Measurements from ENCODE around the gene MAGEF1. TPM values are rescaled to one million over a fixed set of nuclear protein-coding genes. Genes with fewer than 3 reads are reported as not detected.
A peak's percentile ranks its signal among the peaks of the same experiment; 100 is the strongest.

Gene MAGEF1
- total RNA-seq, 1 donor from 2014 or later: 56.3 TPM

DNA sequence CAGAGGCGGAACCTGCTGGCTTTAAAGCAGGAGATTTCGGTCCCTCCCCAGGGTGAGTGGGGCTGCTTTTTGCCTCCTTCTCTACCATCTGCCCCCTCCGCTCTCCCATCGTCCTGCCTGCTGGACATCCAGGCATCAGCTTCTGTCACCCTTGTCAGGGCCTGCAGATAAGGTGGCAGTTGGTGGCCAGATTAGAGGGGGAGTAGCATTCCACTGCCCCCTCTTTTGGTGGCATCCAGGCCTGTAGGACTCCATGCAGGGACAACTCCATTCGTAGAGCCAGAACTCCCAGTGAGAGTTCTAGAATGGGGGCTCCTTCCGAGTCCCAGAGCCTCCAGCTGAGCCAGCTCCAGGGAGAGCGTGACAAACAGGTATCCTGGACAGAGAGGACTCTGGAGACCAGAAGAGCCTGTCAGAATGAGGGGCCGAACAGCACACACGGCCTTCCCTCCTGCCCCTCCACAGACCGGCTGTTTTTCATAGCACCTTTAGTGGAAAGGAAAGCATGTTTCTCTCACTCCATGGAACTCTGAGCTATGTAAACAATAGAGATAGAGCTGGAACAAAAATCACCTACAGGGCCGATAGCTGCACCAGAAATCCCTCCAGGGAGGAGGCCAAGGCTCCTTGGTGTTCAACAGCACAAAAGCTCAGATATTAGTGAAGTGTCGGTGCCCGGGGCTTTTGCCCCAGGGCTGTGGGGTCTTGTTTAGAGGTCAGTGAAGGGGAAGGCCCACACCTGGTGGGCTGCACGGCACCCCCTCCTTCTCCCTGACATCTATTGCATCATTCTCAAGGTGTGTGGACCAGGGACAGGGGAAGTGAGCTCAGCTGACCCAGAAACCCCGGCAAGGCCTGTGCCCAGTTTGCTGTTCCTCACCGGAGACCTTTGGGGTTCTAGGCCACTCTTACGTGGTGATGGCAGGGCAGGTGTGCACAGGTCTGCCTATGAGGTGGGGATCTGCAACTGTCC lies 34.2 kb downstream of the MAGEF1 start:
- no peak for DNase-seq
- Mint-ChIP-seq H3K27ac (ENCODE audit: unreplicated experiment) (peak overlapping the region; percentile 79), H3K9me3 (ENCODE audit: unreplicated experiment) (peaks cover 4% of the 10 kb centered on the region), H3K4me3 (ENCODE audit: unreplicated experiment) (no peak overlapping the region), H3K4me1 (ENCODE audit: low read depth, unreplicated experiment) (peaks cover 21% of the 10 kb centered on the region), H3K27me3 (ENCODE audit: unreplicated experiment) (peaks cover 7% of the 10 kb centered on the region), H3K36me3 (ENCODE audit: unreplicated experiment) (no peaks in the 10 kb centered on the region)
- TF ChIP-seq, protein P1, sequence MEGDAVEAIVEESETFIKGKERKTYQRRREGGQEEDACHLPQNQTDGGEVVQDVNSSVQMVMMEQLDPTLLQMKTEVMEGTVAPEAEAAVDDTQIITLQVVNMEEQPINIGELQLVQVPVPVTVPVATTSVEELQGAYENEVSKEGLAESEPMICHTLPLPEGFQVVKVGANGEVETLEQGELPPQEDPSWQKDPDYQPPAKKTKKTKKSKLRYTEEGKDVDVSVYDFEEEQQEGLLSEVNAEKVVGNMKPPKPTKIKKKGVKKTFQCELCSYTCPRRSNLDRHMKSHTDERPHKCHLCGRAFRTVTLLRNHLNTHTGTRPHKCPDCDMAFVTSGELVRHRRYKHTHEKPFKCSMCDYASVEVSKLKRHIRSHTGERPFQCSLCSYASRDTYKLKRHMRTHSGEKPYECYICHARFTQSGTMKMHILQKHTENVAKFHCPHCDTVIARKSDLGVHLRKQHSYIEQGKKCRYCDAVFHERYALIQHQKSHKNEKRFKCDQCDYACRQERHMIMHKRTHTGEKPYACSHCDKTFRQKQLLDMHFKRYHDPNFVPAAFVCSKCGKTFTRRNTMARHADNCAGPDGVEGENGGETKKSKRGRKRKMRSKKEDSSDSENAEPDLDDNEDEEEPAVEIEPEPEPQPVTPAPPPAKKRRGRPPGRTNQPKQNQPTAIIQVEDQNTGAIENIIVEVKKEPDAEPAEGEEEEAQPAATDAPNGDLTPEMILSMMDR (IDR thresholded peaks at IDR 0.05; ENCODE audit: partially characterized antibody, unreplicated experiment): no peak

DNA sequence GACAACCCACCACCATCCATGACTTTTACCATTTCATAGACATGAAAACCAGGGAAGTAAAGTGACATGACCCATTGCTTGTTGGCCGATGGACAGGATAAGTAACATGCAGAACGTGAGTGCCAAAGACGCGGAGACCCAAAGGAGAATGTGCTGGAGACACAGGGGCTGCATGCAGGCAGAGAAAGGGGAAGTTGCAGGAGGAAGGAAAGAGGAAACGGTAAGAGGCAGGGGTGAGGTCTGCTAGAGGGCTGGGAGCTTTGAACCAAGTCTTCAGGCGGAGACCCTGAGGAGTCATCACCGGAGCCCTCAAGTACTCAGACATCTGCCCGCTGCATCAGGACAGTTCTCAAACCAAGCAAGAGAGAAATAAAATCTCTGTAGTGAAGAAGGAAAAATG lies 34.9 kb downstream of the MAGEF1 start:
- peak overlapping the region; percentile 35 for H3K4me3 Mint-ChIP-seq (ENCODE audit: unreplicated experiment)
- peaks cover 4% of the 10 kb centered on the region for H3K9me3 Mint-ChIP-seq (ENCODE audit: unreplicated experiment)
- TF ChIP-seq, protein P1 (IDR thresholded peaks at IDR 0.05; ENCODE audit: partially characterized antibody, unreplicated experiment): no peak
- DNase-seq: no peak
- peaks cover 21% of the 10 kb centered on the region for H3K4me1 Mint-ChIP-seq (ENCODE audit: low read depth, unreplicated experiment)
- peak overlapping the region; percentile 79 for H3K27ac Mint-ChIP-seq (ENCODE audit: unreplicated experiment)
- peaks cover 7% of the 10 kb centered on the region for H3K27me3 Mint-ChIP-seq (ENCODE audit: unreplicated experiment)
- H3K36me3 Mint-ChIP-seq (ENCODE audit: unreplicated experiment): no peaks in the 10 kb centered on the region

DNA sequence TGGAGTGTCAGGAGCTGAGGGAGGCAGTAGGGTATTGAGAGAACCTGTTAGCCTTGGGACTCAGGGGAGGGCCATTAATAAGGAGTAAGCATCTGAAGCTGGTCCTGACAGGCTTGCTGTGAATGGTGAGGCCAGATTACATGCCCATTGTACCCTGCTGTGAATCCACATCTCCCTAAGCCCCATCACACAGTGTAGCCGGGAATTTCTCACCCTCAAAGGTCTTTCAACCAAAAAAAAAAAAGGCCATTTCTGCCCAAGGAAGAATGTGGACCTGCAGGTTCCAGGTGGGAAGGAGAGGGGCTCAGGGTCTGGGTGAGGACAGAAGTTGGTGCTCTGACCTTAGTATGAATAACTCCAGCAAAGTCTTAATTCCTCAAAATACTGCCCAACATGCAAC lies 37.2 kb downstream of the MAGEF1 start:
- no peak for DNase-seq
- no peak overlapping the region for H3K27ac Mint-ChIP-seq (ENCODE audit: unreplicated experiment)

DNA sequence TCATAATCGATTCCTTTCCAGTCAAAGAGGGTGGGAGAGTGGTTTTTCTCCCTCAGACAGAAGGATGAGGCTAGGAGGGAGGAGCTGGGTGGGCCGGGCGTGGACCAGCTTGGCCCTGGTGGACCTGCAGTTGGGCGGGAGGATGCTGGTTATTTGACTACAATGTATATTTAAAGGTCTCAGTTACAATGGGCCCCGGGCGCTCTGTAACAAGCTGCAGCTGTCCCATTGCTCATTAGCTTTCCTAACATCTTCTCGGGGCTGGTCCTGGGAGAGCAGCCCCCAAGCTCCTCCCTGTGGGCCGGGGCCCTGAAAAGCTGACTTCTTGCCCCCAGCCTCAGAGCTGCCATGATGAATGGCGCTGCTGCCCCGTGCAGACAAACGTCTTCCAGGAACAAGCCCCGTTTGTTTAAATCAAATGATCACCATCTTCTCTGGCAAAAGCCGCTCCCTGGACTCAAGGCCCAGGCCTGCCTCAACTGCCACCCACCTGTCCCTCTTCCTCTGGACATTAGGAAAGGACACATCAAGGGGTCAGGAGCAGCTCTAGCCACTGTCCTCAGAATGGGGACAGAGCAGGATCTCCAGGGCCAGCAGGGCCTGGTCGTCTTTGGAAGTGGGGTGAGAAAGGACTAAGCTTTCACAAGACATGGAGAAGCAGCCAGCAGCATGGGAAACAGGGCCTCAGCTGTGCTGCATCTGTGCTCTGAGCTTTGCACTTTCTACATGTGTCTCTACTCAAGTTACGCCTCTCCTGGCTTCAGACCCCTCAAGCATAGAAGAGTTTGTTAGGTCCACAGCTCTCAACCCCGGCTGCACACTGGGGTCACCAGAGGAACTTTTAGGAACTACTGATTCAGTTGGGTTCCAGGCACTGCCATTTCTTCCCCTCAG lies 38.6 kb downstream of the MAGEF1 start:
- peaks cover 4% of the 10 kb centered on the region for H3K9me3 Mint-ChIP-seq (ENCODE audit: unreplicated experiment)
- H3K4me1 Mint-ChIP-seq (ENCODE audit: low read depth, unreplicated experiment): peaks cover 13% of the 10 kb centered on the region
- no peak overlapping the region for H3K4me3 Mint-ChIP-seq (ENCODE audit: unreplicated experiment)
- DNase-seq: no peak
- TF ChIP-seq, protein P1 (IDR thresholded peaks at IDR 0.05; ENCODE audit: partially characterized antibody, unreplicated experiment): no peak
- H3K27me3 Mint-ChIP-seq (ENCODE audit: unreplicated experiment): peaks cover 12% of the 10 kb centered on the region
- no peak overlapping the region for H3K27ac Mint-ChIP-seq (ENCODE audit: unreplicated experiment)
- H3K36me3 Mint-ChIP-seq (ENCODE audit: unreplicated experiment): no peaks in the 10 kb centered on the region

More for the DNA sequence above, 37.2 kb downstream of the MAGEF1 start:
- no peaks in the 10 kb centered on the region for H3K36me3 Mint-ChIP-seq (ENCODE audit: unreplicated experiment)
- H3K9me3 Mint-ChIP-seq (ENCODE audit: unreplicated experiment): peaks cover 4% of the 10 kb centered on the region
- H3K4me1 Mint-ChIP-seq (ENCODE audit: low read depth, unreplicated experiment): peaks cover 18% of the 10 kb centered on the region
- peaks cover 12% of the 10 kb centered on the region for H3K27me3 Mint-ChIP-seq (ENCODE audit: unreplicated experiment)
- TF ChIP-seq, protein P1 (IDR thresholded peaks at IDR 0.05; ENCODE audit: partially characterized antibody, unreplicated experiment): no peak
- no peak overlapping the region for H3K4me3 Mint-ChIP-seq (ENCODE audit: unreplicated experiment)

All from glutamatergic neuron (in vitro differentiated cells).